ENCODE data around the gene OCA2.
"Not testable (repeated sequence)": the region's sequence is repeated elsewhere in the genome, so short reads cannot be mapped to it uniquely, and the experiment has no call there.

OCA2 gene

DNA sequence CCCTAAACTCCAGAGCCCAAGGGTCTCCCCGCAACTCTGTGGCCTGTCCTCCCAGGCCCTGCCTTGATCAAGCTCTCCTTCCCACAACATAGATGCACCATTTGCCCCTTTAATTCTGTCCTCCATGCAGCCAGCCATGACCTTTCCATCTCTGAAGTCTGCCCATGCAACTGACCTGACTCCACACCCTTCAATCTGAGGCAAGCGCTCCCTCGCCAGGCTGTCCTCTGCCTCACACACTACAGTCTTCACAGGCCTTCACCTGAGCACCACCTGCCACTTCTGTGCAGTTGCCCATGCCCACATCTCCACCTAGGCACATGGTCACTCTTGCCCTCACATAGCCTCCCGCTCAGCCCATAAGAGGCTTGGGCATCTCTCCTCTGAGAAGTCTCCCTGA lies 244.0 kb downstream of the OCA2 start:
- Histone ChIP-seq H3K4me1 (ENCODE audit: control insufficient read depth, insufficient read depth, low read length, poor library complexity, severe bottlenecking) (no peaks in the 10 kb centered on the region), H3K9me3 (ENCODE audit: control insufficient read depth, low read length) (no peaks in the 10 kb centered on the region), H3K4me3 (ENCODE audit: insufficient read depth, low read depth, low read length, poor library complexity, severe bottlenecking) (no peak overlapping the region), H3K36me3 (ENCODE audit: control insufficient read depth, insufficient read depth, low read length) (no peaks in the 10 kb centered on the region), H3K27me3 (replicated peaks; ENCODE audit: control insufficient read depth, insufficient read depth, low read length, poor library complexity, severe bottlenecking) (no peaks in the 10 kb centered on the region), H3K27ac (ENCODE audit: insufficient read depth, low read length, poor library complexity, severe bottlenecking) (no peak overlapping the region)
- no peak for DNase-seq

DNA sequence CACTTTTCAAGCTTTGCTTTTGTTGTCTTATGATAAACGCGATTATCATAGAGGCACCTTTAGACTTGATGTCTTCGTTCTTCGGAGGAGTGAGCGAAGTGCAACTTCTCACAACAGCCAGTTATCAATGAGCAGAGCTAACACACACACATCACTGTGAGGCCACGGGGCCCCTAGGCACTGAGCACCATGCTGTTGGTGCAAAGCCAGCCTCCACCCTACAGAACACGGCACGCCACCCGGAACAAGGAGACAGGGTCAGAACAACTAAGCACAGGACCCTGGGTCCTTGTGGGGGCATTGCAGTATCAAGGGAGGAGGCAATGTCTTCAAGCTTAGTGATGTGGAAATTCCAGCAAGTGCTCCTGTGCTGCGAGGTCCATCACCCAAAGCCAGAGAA lies 244.5 kb downstream of the OCA2 start:
- Histone ChIP-seq H3K27me3 (replicated peaks; ENCODE audit: control insufficient read depth, insufficient read depth, low read length, poor library complexity, severe bottlenecking) (no peaks in the 10 kb centered on the region), H3K4me1 (ENCODE audit: control insufficient read depth, insufficient read depth, low read length, poor library complexity, severe bottlenecking) (no peaks in the 10 kb centered on the region), H3K36me3 (ENCODE audit: control insufficient read depth, insufficient read depth, low read length) (no peaks in the 10 kb centered on the region), H3K9me3 (ENCODE audit: control insufficient read depth, low read length) (no peaks in the 10 kb centered on the region), H3K4me3 (ENCODE audit: insufficient read depth, low read depth, low read length, poor library complexity, severe bottlenecking) (no peak overlapping the region), H3K27ac (ENCODE audit: insufficient read depth, low read length, poor library complexity, severe bottlenecking) (no peak overlapping the region)
- DNase-seq: no peak

DNA sequence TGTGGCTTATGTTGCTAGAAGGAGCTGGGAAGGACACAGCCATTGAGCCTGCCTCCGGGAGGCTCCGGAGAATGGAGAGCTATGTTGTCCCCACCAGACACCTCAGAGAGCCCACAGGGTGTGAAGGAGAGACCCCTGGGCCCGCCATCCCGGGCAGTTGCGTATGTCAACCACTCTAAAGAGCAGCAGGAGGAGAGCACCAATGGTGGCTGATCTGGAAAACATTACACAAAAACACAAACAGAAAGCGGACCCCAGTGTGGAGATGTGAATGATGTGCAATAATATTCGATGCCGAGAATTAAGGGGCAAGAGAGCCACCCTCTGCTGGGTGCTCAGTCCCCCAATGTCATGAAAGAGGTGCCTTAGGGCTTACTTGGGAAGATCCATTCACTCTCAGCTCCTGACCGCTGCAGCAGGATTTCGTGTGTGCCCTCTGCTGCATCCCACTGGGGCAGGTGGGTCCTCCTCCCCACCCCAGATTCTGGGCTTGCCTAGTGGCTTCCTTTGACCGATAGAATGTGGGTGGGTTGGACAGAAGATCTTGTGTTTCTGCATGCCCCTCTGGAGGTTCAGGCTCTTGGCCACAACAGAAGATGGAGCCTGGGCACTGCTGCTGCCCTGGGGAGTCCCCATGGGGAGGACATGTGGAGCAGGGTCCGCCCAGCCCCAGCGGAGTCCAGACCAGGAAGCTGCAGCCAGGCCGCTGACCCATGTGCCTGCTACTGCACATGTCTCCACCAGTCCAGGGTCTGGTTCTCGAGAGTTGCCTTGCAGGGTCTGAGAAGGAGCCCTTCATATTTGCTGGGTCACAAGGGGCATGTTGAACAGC lies 245.3 kb downstream of the OCA2 start:
- Histone ChIP-seq H3K27ac (ENCODE audit: insufficient read depth, low read length, poor library complexity, severe bottlenecking) (no peak overlapping the region), H3K9me3 (ENCODE audit: control insufficient read depth, low read length) (no peaks in the 10 kb centered on the region), H3K4me1 (ENCODE audit: control insufficient read depth, insufficient read depth, low read length, poor library complexity, severe bottlenecking) (no peaks in the 10 kb centered on the region), H3K4me3 (ENCODE audit: insufficient read depth, low read depth, low read length, poor library complexity, severe bottlenecking) (no peak overlapping the region), H3K27me3 (replicated peaks; ENCODE audit: control insufficient read depth, insufficient read depth, low read length, poor library complexity, severe bottlenecking) (no peaks in the 10 kb centered on the region), H3K36me3 (ENCODE audit: control insufficient read depth, insufficient read depth, low read length) (no peaks in the 10 kb centered on the region)
- DNase-seq: no peak

DNA sequence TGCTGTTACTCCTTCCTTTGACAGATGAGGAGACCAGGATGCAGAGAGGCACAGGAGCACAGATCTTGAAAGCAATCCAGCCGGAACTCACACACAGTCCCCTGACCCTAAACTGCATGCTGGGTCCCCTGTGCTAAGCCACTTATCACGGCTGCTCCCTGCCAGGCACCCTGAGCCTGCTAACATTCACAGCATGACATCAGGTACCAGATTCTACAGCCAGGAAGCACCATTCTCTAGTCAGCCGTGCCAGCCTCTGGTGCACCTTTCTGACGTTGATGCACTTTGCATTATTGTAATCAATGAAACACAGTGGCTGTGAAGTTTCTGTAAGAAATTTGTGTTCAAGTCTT lies 247.3 kb downstream of the OCA2 start:
- Histone ChIP-seq H3K9me3 (ENCODE audit: control insufficient read depth, low read length) (no peaks in the 10 kb centered on the region), H3K4me1 (ENCODE audit: control insufficient read depth, insufficient read depth, low read length, poor library complexity, severe bottlenecking) (no peaks in the 10 kb centered on the region), H3K4me3 (ENCODE audit: insufficient read depth, low read depth, low read length, poor library complexity, severe bottlenecking) (no peak overlapping the region), H3K27me3 (replicated peaks; ENCODE audit: control insufficient read depth, insufficient read depth, low read length, poor library complexity, severe bottlenecking) (no peaks in the 10 kb centered on the region), H3K27ac (ENCODE audit: insufficient read depth, low read length, poor library complexity, severe bottlenecking) (no peak overlapping the region), H3K36me3 (ENCODE audit: control insufficient read depth, insufficient read depth, low read length) (no peaks in the 10 kb centered on the region)
- DNase-seq: no peak

DNA sequence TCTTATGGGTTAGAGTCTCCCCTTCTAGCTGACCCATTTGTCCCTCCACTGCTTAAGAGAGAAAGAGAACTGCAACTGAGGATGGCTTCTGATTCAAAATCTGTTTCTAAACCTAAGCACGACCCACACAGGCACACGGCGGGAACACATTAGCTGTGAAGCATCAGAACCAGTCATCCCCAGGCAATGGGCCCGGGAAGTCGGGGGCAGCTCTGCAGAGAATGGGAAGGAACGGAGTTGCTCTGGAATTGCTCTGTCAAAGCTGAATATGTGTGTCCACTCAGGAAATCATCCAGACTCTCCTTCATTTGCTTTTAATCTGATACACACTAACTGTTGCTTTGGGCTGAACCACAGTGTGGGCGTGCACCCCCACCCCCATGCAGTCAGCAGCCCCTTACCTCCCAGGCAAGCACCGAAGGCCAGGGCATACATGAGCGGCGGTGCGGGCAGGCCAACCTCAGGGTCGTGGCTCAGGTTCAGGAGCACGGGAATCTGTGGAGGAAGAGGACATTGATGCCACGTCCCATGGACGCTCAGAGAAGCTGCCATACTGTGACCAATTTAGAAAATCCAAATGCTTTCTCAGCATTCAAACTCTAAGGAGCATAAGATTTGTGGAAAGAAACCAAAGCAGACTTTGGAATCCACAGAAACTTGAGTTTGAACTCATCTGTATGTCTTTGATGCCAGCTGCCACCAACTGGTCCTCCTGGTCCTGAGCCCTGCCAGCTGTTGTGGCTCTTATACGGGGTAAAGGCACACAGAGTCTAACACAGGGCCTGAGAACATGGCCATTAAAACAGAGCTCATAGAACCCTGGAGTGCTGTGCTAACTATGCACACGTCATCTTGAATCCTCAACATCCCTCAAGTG lies 247.9 kb downstream of the OCA2 start:
- no peaks in the 10 kb centered on the region for H3K36me3 ChIP-seq (ENCODE audit: control insufficient read depth, insufficient read depth, low read length)
- DNase-seq: no peak
- no peak overlapping the region for H3K4me3 ChIP-seq (ENCODE audit: insufficient read depth, low read depth, low read length, poor library complexity, severe bottlenecking)
- H3K4me1 ChIP-seq (ENCODE audit: control insufficient read depth, insufficient read depth, low read length, poor library complexity, severe bottlenecking): no peaks in the 10 kb centered on the region
- H3K27ac ChIP-seq (ENCODE audit: insufficient read depth, low read length, poor library complexity, severe bottlenecking): no peak overlapping the region
- H3K27me3 ChIP-seq (replicated peaks; ENCODE audit: control insufficient read depth, insufficient read depth, low read length, poor library complexity, severe bottlenecking): no peaks in the 10 kb centered on the region
- H3K9me3 ChIP-seq (ENCODE audit: control insufficient read depth, low read length): no peaks in the 10 kb centered on the region

DNA sequence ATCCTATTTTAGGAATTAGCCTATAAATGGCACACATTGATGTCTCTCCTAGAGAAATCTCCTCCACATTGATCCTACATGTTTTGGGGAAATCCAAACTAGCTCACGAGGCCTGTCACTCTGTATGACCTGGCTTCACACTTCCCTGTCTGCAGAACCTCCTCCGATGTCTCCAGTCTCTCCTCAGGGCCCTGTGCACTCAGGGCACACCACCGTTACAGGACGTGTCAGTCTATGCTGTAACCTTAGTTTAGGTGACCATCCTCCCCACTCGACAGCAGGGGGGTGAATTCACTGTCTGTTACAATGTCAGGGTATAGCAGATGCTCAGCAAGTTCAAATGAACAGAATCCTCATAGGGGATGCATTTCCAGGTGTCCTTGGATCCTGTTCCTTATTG lies 249.1 kb downstream of the OCA2 start:
- Histone ChIP-seq H3K4me3 (ENCODE audit: insufficient read depth, low read depth, low read length, poor library complexity, severe bottlenecking) (no peak overlapping the region), H3K4me1 (ENCODE audit: control insufficient read depth, insufficient read depth, low read length, poor library complexity, severe bottlenecking) (no peaks in the 10 kb centered on the region), H3K9me3 (ENCODE audit: control insufficient read depth, low read length) (no peaks in the 10 kb centered on the region), H3K36me3 (ENCODE audit: control insufficient read depth, insufficient read depth, low read length) (no peaks in the 10 kb centered on the region), H3K27ac (ENCODE audit: insufficient read depth, low read length, poor library complexity, severe bottlenecking) (no peak overlapping the region), H3K27me3 (replicated peaks; ENCODE audit: control insufficient read depth, insufficient read depth, low read length, poor library complexity, severe bottlenecking) (no peaks in the 10 kb centered on the region)
- no peak for DNase-seq

DNA sequence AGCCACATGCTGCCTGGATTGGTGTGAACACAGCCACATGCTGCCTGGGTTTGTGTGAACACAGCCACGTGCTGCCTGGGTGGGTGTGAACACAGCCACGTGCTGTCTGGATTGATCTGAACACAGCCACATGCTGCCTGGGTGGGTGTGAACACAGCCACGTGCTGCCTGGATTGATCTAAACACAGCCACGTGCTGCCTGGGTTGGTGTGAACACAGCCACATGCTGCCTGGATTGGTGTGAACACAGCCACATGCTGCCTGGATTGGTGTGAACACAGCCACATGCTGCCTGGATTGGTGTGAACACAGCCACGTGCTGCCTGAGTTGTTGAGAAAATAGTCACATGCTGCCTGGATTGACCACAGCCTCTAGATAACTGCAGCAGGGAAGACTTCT lies 250.2 kb downstream of the OCA2 start:
- not testable (repeated sequence) for H3K36me3 ChIP-seq (ENCODE audit: control insufficient read depth, insufficient read depth, low read length); H3K27me3 ChIP-seq (replicated peaks; ENCODE audit: control insufficient read depth, insufficient read depth, low read length, poor library complexity, severe bottlenecking); H3K9me3 ChIP-seq (ENCODE audit: control insufficient read depth, low read length); H3K27ac ChIP-seq (ENCODE audit: insufficient read depth, low read length, poor library complexity, severe bottlenecking); H3K4me1 ChIP-seq (ENCODE audit: control insufficient read depth, insufficient read depth, low read length, poor library complexity, severe bottlenecking); H3K4me3 ChIP-seq (ENCODE audit: insufficient read depth, low read depth, low read length, poor library complexity, severe bottlenecking); DNase-seq

DNA sequence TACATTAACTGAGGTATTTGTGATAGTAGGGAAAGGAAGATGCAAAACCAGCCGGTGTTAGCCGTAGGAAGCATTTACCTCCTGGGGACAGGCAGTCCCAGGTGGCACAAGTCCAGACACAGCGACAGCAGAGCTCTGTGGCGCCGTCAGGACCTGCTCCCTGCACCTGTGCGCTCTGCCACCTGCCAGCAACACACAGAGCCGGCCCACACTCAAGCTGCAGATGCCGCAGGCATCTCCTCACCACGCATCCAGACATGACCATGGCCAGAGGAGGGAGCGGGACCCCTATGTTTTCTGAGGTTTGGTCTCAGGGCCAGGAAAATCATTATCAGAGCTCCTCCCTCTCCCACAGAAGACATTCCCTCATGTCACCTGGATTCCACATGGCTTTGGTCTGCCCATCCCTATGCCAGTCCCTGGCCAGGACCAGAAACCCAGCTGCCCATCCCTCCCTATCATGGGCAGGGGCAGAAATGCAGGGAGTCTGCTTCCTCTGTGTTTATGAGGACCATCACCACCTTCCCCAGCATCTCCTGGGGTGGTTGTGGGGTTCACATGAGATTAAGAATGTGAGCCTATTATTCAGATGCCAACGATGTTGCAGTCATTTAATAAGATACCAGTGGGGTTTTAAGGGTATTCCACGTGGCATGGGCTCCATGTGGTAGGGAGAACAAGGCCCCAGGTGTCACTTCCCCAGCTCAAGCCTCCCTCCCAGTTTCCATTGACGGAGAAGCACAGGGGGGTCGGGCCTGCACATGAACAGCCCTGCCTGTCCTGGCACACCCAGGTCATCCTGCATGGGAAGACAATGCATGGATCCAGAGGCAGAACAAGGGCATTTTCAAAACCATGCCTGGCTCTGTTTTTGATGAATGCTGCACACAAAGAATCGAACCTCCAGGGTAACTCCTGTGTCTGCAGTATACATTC lies 251.1 kb downstream of the OCA2 start:
- H3K27ac ChIP-seq (ENCODE audit: insufficient read depth, low read length, poor library complexity, severe bottlenecking): no peak overlapping the region
- H3K4me1 ChIP-seq (ENCODE audit: control insufficient read depth, insufficient read depth, low read length, poor library complexity, severe bottlenecking): no peaks in the 10 kb centered on the region
- DNase-seq: no peak
- H3K4me3 ChIP-seq (ENCODE audit: insufficient read depth, low read depth, low read length, poor library complexity, severe bottlenecking): no peak overlapping the region
- no peaks in the 10 kb centered on the region for H3K36me3 ChIP-seq (ENCODE audit: control insufficient read depth, insufficient read depth, low read length)
- no peaks in the 10 kb centered on the region for H3K27me3 ChIP-seq (replicated peaks; ENCODE audit: control insufficient read depth, insufficient read depth, low read length, poor library complexity, severe bottlenecking)
- no peaks in the 10 kb centered on the region for H3K9me3 ChIP-seq (ENCODE audit: control insufficient read depth, low read length)

DNA sequence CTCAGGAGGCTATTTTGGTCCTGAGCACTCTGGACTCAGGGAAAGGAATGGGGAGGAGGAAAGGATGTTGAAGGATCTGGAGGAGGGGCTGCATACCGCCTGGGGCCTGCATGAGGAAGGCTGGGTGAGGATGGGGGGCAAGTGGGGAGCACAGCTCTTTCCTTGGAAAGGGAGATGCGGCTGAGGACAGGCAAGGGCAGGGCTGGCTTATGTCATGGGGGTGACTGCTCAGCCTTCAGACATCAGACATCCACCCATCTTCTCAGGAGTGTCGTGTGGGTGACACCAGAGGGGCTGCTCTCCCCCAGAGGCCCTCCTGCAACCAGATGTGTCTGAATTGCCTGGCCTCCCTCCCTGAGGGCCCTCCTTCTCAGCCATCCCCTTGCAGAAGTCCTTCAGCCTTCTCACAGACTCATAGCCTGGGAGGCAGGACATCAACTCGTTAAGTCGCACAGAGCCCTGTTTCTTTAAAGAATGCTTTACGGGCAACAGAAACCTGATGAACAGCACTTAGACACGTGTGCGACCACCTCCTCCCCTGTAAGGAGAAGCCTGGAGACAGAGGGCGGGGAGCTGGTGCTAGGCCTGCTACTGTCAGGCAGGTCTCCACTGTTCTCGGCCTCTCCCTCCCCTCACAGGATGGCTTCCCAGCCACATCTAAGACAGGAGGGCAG lies 252.3 kb downstream of the OCA2 start:
- no peak for DNase-seq
- Histone ChIP-seq H3K27ac (ENCODE audit: insufficient read depth, low read length, poor library complexity, severe bottlenecking) (no peak overlapping the region), H3K4me3 (ENCODE audit: insufficient read depth, low read depth, low read length, poor library complexity, severe bottlenecking) (no peak overlapping the region), H3K36me3 (ENCODE audit: control insufficient read depth, insufficient read depth, low read length) (no peaks in the 10 kb centered on the region), H3K4me1 (ENCODE audit: control insufficient read depth, insufficient read depth, low read length, poor library complexity, severe bottlenecking) (no peaks in the 10 kb centered on the region), H3K27me3 (replicated peaks; ENCODE audit: control insufficient read depth, insufficient read depth, low read length, poor library complexity, severe bottlenecking) (no peaks in the 10 kb centered on the region), H3K9me3 (ENCODE audit: control insufficient read depth, low read length) (no peaks in the 10 kb centered on the region)
